Astrocyte (in vitro differentiated cells and primary cell): Measurements from ENCODE around the gene STUM.

Experiments
- CTCF ChIP-seq: IDR thresholded peaks from 2 replicates; pipeline ENCODE4 v1.5.1; 2011; ENCODE audit warnings: low read depth, mild to moderate bottlenecking, inconsistent platforms, low read length, moderate library complexity; ENCODE audit not compliant: insufficient read depth
- EZH2 ChIP-seq: IDR thresholded peaks from 2 replicates; pipeline ENCODE4 v1.6.1; 2012; ENCODE audit warnings: mild to moderate bottlenecking, low read length, inconsistent platforms; ENCODE audit not compliant: insufficient read depth

GRCh38 chr1:226649780-226650179 is 101.2 kb downstream of the STUM start:
- TF ChIP-seq CTCF, result no peak
- TF ChIP-seq EZH2, result no peak
